ENCODE results near the gene RBM17.

DNA sequence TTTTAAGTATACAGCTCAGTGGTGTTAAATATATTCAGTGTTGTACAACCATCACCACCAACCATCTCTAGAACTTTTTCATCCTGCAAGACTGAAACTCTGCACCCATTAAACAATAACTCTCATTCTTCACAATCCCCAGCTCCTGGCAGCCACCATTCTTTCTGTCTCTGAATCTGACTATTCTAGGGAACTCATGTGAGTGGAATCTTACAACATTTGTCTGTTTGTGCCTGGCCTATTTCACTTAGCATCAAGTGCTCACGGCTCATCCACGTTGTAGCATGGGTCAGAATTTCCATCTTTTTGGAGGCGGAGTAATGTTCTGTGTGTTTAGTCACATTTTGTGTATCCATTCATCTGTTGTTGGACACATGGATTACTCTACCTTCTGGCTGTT lies 73.1 kb downstream of the RBM17 start:
- no peak for TF ChIP-seq POLR2A (IDR thresholded peaks at IDR 0.05)
- TF ChIP-seq, protein P1, sequence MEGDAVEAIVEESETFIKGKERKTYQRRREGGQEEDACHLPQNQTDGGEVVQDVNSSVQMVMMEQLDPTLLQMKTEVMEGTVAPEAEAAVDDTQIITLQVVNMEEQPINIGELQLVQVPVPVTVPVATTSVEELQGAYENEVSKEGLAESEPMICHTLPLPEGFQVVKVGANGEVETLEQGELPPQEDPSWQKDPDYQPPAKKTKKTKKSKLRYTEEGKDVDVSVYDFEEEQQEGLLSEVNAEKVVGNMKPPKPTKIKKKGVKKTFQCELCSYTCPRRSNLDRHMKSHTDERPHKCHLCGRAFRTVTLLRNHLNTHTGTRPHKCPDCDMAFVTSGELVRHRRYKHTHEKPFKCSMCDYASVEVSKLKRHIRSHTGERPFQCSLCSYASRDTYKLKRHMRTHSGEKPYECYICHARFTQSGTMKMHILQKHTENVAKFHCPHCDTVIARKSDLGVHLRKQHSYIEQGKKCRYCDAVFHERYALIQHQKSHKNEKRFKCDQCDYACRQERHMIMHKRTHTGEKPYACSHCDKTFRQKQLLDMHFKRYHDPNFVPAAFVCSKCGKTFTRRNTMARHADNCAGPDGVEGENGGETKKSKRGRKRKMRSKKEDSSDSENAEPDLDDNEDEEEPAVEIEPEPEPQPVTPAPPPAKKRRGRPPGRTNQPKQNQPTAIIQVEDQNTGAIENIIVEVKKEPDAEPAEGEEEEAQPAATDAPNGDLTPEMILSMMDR (IDR thresholded peaks at IDR 0.05), result no peak

Measured in heart left ventricle (tissue), 13 donors.